SK-N-MC (cell line): Measurements from ENCODE around the gene VPS35.

ENCODE experiments used
- DNase-seq: peaks from one replicate; pipeline ENCODE4 v3.0.0-alpha.2; 2011; ENCODE audit warnings: low read depth, low spot score
- H3K27ac ChIP-seq: fragments of 200-600 bp; sonication (generic); 2 replicates; pipeline ENCODE4 v1.5.1; 2016; ENCODE audit warnings: mixed run types
- H3K36me3 ChIP-seq: fragments of 200-600 bp; sonication (generic); 2 replicates; pipeline ENCODE4 v1.6.1; 2017; ENCODE audit warnings: antibody characterized with exemption, low read length, mixed read lengths; ENCODE audit not compliant: insufficient read depth
- H3K4me3 ChIP-seq: fragments of 200-600 bp; sonication (generic); 2 replicates; pipeline ENCODE4 v1.5.1; 2016
- H3K9ac ChIP-seq: fragments of 200-600 bp; sonication (generic); 2 replicates; pipeline ENCODE4 v1.8.0; 2017; ENCODE audit warnings: mixed run types, mixed read lengths; ENCODE audit not compliant: insufficient read length
- H3K9me3 ChIP-seq: fragments of 200-600 bp; sonication (generic); 2 replicates; pipeline ENCODE4 v1.6.1; 2017; ENCODE audit warnings: low read depth, mild to moderate bottlenecking, antibody characterized with exemption, low read length, moderate library complexity, mixed read lengths
- EZH2 ChIP-seq: fragments of 200-600 bp; sonication (generic); IDR thresholded peaks from one replicate; pipeline ENCODE4 v1.6.1; 2017; ENCODE audit warnings: antibody characterized with exemption
- FOXP2 ChIP-seq: optimal IDR thresholded peaks from 2 replicates; pipeline ENCODE3; 2011; ENCODE audit warnings: mild to moderate bottlenecking, moderate library complexity; ENCODE audit not compliant: insufficient read depth; ENCODE audit errors: extremely low read length, control extremely low read depth
- POLR2AphosphoS5 ChIP-seq: IDR thresholded peaks from 2 replicates; pipeline ENCODE4 v1.6.1; 2012; ENCODE audit warnings: mild to moderate bottlenecking, low read depth, low read length, borderline replicate concordance

VPS35 gene

DNA sequence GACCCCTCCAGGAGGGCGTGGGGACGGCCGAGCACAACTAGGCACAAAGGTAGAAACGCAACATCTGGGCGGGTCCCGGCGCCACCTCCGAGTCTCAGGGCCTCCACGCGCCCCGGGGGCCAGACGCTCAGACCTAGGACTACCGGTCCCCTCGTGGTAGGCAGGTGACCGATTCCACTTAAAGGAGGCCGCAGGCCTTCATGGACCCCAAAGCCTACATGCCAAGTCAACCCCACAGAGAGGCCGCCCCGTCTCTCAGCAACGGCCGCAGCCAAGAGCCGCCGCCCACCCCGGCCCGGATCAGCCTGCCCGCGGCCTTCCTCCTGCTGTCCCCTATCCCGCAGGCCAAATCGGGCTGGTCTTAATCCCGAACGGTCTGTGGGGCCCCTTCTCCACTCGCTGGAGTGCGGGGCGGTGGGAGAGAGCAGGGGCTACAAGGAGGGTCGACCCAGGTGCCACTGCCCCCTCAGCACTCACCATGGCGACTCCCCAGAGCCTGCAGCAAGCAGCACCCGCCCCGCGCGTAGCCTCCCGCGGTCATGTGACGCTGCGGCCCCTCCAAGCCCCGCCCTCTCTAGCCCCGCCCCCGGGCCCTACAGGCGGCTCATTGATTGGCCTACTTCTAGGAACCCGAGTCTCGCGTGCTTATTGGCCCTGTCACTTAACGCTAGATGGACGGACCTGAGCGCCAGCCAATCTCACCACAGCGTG lies at the start of gene VPS35:
Gene VPS35 (minus strand): TSS at position 525 of the 711 bp plus-strand sequence. CDS start 45 bp downstream, at position 480.
- H3K27ac ChIP-seq, result peak within 1 kb of the TSS; percentile 93

DNA sequence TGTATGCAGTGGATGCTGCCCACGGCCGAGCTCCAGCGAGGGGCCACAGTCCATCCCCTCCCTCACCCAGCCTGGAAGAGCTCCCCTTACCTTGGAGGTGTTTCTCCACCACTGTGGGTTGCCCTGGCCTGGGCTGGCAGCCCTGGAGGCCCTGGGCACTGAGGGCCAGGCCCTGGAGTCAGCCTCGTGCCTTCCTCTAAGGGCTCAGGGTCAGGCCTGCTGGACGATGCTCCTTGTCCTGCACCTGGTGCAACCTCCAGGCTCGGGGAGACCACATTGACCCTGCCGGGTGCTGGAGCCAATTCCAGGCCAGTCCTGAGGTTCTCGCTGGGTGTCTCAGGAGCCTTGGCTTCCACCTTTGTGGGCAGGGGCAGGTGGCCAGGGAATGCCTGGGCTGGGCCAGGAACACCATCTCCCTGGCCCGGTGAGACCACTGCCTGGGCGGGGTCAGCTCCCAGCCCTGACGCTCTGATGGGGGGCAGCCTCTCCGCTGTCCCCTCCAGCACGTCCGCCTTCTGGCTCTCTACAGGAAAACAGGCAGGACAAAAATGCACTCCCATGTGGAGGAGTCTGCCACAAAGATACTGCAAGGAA lies 48.7 kb upstream of the VPS35 start:
- H3K27ac ChIP-seq, result no peak overlapping the region
- H3K36me3 ChIP-seq, result no peaks in the 10 kb centered on the region
- no peaks in the 10 kb centered on the region for H3K9me3 ChIP-seq
- no peak overlapping the region for H3K9ac ChIP-seq
- DNase-seq, result no peak
- TF ChIP-seq EZH2 (no peak), FOXP2 (no peak), POLR2AphosphoS5 (no peak)
- H3K4me3 ChIP-seq, result no peak overlapping the region

More for the DNA sequence above, at the start of gene VPS35:
- Histone ChIP-seq H3K4me3 (peak within 1 kb of the TSS; percentile 86), H3K9ac (peak within 1 kb of the TSS; percentile 87), H3K36me3 (peaks cover 5% of the 10 kb centered on the region; the same call in 1 of the 2 replicates), H3K9me3 (no peaks in the 10 kb centered on the region)
- TF ChIP-seq POLR2AphosphoS5 (peak; percentile 57; the same call in 1 of the 2 replicates), FOXP2 (no peak)
- DNase-seq, result peak; percentile 86

DNA sequence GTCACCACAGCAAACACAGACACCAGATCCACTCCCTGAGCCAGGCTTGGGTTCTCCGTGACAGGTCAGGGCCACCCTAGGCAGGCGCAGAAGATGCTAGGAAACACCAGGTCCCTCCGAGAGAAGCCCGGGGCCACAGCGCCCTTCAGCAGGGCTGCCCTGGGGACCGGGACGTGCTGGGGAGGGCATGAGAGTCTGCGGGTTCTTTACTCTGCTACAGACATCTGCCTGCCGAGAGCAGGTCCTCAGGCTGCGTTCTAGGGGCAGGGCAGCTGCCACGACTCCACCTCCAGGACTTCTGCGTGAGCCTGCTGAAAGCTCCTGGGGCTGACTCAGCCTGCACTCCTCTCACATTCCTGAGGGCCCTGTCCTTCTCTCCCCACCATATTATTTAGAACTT lies 47.7 kb upstream of the VPS35 start:
- Histone ChIP-seq H3K9ac (no peak overlapping the region), H3K4me3 (no peak overlapping the region), H3K36me3 (no peaks in the 10 kb centered on the region), H3K9me3 (no peaks in the 10 kb centered on the region), H3K27ac (no peak overlapping the region)
- no peak for TF ChIP-seq FOXP2
- TF ChIP-seq EZH2, result no peak
- TF ChIP-seq POLR2AphosphoS5, result no peak
- DNase-seq, result no peak

DNA sequence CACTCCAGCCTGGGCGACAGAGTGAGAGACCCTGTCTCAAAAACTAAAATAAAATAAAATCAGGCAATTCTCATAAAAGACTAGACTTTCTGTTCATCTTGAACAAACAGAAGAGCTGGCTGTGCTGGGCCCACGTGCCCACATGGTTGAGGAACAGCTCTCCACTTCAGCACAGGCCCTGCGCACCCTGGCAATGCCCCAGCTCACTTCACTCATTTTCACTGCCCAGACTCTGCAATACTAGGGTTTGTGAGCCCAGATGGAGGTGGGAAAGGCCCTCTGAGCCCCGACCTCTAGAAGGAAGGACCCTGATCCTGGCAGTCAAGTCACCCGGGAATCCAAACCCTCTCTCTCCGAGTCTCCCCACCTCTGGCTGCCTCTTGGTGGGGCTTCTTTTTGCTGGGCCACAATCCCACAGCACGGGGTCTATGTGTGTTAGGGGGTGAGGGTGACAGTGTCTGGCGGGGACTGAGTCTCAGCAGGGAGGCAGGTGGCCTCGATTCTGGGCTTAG lies 44.4 kb upstream of the VPS35 start:
- no peak for TF ChIP-seq FOXP2
- TF ChIP-seq EZH2, result no peak
- TF ChIP-seq POLR2AphosphoS5, result no peak
- Histone ChIP-seq H3K4me3 (no peak overlapping the region), H3K9me3 (no peaks in the 10 kb centered on the region), H3K27ac (no peak overlapping the region), H3K9ac (no peak overlapping the region), H3K36me3 (no peaks in the 10 kb centered on the region)
- DNase-seq, result no peak

DNA sequence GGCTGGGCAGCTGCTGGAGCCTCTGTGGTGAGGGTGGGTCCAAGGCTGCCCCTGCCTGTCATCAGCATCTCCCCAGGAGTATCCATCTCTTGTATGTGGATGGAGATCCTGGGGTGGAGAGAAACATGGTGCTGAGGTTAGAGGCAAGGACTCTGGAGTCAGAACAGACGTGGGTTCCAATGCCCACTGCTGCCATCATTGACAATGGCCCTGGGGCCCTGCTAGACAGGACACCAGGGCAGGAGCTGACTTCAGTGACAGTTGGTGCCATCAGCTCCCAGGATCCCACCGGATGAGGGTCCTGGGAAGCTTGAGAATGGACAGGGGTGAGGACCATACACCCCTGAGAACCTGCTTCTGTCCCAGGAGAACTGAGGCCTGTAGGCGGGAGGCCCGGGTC lies 43.6 kb upstream of the VPS35 start:
- Histone ChIP-seq H3K4me3 (no peak overlapping the region), H3K9me3 (no peaks in the 10 kb centered on the region), H3K36me3 (no peaks in the 10 kb centered on the region), H3K9ac (no peak overlapping the region), H3K27ac (no peak overlapping the region)
- TF ChIP-seq EZH2 (no peak), FOXP2 (no peak), POLR2AphosphoS5 (no peak)
- no peak for DNase-seq

DNA sequence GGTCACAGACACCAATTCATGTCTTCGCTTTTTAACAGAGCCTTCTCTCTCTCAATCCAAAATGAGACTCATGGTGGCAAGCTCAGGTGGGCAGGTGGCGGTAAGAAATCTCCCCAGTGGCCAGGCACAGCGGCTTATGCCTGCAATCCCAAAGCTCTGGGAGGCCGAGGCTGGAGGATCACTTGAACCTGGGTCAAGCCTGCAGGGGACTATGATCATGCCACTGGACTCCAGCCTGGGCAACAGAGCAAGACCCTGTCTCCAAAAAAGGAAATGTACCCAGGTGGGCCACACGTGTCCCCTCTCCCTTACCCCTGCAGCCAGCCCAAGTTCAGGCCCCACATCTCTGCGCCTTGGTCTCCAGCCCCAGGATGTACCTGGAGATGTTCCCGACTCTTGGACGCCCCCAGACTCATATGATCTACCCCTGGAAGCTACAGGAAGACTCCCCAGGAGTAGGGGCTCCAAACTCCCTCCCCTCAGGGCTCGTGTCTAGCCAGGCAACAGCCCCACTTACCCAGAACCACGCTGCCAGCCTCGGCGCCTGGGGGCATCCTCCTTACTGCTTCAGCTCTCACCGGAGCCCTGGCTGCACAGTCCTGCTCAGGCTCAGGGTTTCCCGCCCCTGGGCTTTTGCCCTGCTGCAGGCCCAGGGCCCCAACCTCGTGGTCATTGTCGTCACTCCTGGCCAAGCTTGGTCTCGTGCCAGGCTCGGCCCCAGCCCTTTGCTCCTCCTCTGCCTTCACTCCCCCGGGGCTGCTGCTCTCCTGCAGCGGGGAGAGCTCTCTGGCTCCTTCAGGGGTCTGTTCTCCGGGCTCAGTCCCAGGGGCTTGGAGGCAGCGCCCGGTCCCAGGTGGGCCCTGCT lies 42.9 kb upstream of the VPS35 start:
- DNase-seq, result no peak
- H3K4me3 ChIP-seq, result no peak overlapping the region
- no peaks in the 10 kb centered on the region for H3K9me3 ChIP-seq
- no peak overlapping the region for H3K27ac ChIP-seq
- H3K36me3 ChIP-seq, result no peaks in the 10 kb centered on the region
- H3K9ac ChIP-seq, result no peak overlapping the region
- TF ChIP-seq FOXP2 (no peak), POLR2AphosphoS5 (no peak), EZH2 (no peak)

DNA sequence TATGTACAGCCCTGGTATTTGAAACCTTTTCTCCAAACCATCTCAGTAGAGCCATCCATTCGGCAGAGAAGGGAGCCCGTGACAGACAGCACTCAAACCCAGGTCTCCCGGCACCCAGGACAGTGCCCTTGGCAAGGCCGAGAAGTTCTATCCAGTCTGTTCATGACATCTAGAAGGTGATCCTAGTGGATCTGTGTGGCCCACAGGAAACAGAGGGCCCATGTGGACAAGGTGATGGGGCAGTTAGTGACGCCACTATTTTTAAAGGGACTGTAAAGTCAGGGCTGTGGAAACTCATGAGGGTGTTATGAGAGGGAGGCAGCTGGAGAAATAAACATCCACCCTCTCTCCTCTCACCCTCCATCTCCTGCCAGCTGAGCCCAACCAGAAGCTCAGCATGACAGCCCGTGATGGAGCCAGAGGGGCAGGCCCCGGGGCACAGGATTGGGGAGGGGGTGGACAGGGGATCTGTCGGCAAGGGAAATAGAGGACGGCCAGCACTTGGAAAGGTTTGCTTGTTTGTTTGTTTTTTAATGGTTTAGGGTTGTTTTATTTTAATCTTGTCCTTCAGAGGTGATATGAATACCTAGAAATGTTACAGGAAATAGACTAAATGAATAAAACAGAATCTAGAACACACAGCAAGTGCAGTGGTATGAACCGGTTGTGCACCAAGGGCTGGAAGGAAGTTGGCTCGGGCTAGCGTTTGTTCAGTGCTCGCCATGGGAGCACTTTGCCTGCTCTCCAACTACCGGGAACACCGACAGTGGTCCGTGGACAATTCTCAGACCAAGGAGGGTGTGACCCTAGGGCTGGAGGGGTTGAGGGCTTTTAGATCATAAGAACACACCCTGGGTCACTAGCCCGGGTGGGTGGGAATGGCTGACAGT lies 42.1 kb upstream of the VPS35 start:
- H3K4me3 ChIP-seq, result no peak overlapping the region
- H3K27ac ChIP-seq, result no peak overlapping the region
- no peak for DNase-seq
- H3K36me3 ChIP-seq, result no peaks in the 10 kb centered on the region
- no peaks in the 10 kb centered on the region for H3K9me3 ChIP-seq
- no peak overlapping the region for H3K9ac ChIP-seq
- TF ChIP-seq FOXP2 (no peak), EZH2 (no peak), POLR2AphosphoS5 (no peak)
